Upper lobe of left lung (tissue), 4 donors: ENCODE results near the gene TBC1D8B.

Experiments
- CTCF ChIP-seq, 6 experiments: fragments of 450-650 bp in 4 of 6; fragments of 200-600 bp in 2 of 6; sonication (generic) in 2 of 6; IDR thresholded peaks; one replicate each; pipeline ENCODE4 v1.5.1; 2016 to 2019; ENCODE audit warnings: antibody characterized with exemption in 6 of 6
- POLR2AphosphoS5 ChIP-seq, 2 donors: sonication (generic); formaldehyde crosslinking; IDR thresholded peaks; one replicate each; pipeline ENCODE4 v1.5.1; 2017; ENCODE audit warnings: antibody characterized with exemption in 2 of 2

GRCh38 chrX:106899276-106899675 lies 96.8 kb downstream of the TBC1D8B start:
- TF ChIP-seq CTCF (IDR thresholded peaks at IDR 0.05), result no peak
- no peak for TF ChIP-seq POLR2AphosphoS5 (IDR thresholded peaks at IDR 0.05)
